GM18861 (cell line): ENCODE data around the gene FOXD4L4.
"Not testable (repeated sequence)": the region's sequence is repeated elsewhere in the genome, so short reads cannot be mapped to it uniquely, and the experiment has no call there.

Source experiments
- ATAC-seq: cut with Tn5 transposase; IDR thresholded peaks from one replicate; pipeline ENCODE4 v1.9.1; 2021; ENCODE audit not compliant: unreplicated experiment

Gene FOXD4L4

GRCh38 chr9:65737096-65737564 is at the start of gene FOXD4L4:
TSS of gene FOXD4L4 (plus strand) at chr9:65737146. CDS start at chr9:65737146, 0 bp downstream.
- ATAC-seq = not testable (repeated sequence)

GRCh38 chr9:65703550-65703949 is 33.4 kb upstream of the FOXD4L4 start:
- ATAC-seq = not testable (repeated sequence)

GRCh38 chr9:65714445-65714844 is 22.5 kb upstream of the FOXD4L4 start:
- ATAC-seq = not testable (repeated sequence)

- ATAC-seq = not testable (repeated sequence)
These were observed 1.2 kb downstream of the FOXD4L4 start for GRCh38 chr9:65738133-65738532.
